GM19099 (cell line): ENCODE results near the gene CD83.

ENCODE experiments used
- POLR2A ChIP-seq: IDR thresholded peaks from 3 replicates; pipeline ENCODE4 v1.6.1; 2011; ENCODE audit warnings: low read depth; ENCODE audit not compliant: insufficient read length; ENCODE audit errors: extremely low read depth

The CD83 gene

DNA sequence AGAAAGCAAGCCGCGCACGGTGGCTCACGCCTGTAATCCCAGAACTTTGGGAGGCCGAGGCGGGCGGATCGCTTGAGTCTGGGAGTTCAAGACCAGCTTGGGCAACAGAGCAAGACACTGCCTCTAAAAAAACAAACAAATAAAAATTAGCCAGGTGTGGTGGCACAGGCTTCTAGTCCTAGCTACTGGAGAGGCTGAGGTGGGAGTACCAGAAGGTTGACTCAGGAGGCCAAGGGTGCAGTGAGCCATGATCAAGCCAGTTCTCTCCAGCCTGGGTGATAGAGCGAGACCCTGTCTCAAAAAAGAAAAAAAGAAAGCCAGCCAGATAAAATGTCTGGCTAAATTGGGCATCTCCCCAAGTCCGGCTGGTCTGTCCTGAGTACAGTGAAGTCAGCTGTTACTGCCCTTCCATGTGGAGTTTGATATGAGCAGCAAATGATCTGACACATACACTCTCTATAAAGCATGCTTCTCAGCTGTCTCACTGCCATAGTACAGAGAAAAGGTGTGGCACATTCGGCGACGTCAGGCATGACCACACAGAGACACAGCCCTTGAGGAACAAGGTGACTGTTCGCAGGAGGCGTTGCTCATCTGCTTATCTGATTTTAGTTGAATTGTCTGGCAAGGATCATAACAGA lies 13.0 kb downstream of the CD83 start:
- no peak for TF ChIP-seq POLR2A

DNA sequence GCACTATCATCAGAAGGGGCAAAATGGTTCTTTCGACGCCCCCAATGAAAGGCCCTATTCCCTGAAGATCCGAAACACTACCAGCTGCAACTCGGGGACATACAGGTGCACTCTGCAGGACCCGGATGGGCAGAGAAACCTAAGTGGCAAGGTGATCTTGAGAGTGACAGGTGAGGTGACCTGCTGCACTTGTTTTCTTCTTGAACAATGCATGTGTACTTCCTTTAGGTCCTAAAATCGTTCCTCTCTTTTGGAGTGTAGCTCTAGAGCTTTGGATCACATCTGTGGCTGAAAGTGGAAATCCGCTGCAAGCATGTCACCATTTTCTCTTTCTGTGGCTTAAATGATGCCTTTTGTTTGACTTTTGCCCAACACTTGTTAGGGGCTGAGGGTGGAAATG lies 14.0 kb downstream of the CD83 start:
- no peak for TF ChIP-seq POLR2A

DNA sequence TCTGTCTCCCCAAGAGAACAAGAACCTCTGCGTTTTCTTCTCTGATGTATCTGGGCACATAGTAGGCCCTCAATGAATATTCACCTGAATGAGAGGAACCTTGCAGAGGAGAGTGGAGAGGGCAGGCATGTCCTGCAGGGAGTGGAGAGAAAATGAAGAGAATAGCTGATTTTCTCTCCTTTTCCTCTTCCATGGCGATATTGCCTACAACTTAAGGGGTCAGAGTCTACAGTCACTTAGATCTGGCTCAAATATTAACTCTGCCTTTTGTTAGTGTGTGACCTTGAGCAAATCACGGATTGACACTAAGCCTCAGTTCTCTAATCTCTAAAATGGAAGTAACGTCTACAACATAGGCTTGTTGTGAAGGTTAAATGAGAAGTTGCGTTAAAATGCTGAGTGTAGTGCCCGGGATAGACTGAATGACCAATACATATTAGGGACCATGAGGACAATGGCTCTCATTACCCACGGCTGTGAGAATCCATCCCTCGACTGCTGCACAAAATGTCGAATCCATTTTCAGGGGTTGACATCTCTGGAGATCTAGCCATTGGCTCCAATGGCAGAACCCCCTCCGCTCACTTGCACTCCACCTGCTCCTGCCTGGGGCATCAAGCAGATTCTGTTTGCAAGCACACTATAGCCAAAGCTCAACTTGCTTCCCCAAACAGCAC lies 14.8 kb downstream of the CD83 start:
- no peak for TF ChIP-seq POLR2A

- TF ChIP-seq POLR2A = no peak
Measured at GRCh38 chr6:14132921-14133275, 15.3 kb downstream of the CD83 start.

DNA sequence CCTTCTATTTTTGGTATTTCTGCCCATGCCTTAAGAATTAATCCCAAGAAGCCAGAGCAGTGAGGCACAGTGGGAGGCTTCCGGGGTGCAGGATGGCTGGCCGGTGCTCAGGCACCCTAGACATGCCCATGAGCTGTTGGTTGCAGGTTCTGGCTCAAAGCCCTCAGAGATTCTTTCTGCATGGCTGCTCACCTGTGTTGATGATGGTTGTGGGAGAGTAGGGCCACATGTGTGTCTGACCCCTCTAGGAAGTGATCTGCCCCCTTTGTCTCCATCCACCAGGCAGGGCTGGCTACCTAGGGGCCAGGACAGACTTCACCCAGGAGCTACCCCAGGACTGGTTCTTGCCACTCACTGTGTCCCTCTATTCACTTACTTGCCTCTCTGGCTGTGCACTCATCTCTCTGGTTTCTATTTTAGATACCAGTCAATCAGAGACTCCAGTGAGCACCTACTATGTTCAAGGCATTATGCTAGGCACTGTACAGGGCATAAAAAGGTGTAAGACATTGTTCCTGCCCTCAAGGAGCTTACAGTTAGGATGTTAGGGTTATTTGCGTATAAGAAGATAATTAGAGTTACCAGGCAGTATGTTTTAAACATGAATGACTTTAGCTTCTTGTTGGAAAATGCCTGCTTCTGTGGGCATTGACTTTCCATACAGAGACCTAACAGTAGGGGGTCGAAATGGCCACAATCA lies 16.8 kb downstream of the CD83 start:
- TF ChIP-seq POLR2A = no peak

DNA sequence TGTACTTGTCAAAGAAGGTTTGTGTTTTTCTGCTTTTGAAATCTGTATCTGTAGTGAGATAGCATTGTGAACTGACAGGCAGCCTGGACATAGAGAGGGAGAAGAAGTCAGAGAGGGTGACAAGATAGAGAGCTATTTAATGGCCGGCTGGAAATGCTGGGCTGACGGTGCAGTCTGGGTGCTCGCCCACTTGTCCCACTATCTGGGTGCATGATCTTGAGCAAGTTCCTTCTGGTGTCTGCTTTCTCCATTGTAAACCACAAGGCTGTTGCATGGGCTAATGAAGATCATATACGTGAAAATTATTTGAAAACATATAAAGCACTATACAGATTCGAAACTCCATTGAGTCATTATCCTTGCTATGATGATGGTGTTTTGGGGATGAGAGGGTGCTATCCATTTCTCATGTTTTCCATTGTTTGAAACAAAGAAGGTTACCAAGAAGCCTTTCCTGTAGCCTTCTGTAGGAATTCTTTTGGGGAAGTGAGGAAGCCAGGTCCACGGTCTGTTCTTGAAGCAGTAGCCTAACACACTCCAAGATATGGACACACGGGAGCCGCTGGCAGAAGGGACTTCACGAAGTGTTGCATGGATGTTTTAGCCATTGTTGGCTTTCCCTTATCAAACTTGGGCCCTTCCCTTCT lies 18.4 kb downstream of the CD83 start:
- no peak for TF ChIP-seq POLR2A

DNA sequence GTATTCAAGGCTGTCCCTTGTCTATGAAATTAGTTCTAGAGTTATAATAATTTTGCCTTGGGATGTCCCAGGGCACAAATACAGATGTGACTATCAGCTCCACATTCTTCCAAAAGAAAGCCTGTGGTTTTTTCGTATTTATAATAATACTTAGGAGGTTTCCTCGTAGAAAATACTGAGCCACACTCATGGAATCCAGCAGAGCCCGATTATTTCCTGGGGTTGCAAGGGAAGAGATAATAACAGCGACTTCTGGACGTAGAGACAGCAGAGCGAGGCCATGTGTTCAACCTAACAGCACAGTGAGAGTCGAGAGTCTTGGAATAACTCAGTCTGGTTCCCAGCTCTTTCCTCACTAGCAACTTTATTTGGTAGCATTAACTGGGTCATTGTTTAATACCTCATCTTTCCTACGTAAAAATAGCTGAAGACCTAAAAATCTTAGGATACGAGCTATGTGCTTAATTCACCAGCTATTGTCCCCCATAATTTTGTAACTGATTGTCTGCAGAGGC lies 21.2 kb downstream of the CD83 start:
- no peak for TF ChIP-seq POLR2A

GRCh38 chr6:14141351-14142062 lies 23.9 kb downstream of the CD83 start:
- no peak for TF ChIP-seq POLR2A

GRCh38 chr6:14142063-14142450 lies 24.5 kb downstream of the CD83 start:
- TF ChIP-seq POLR2A = no peak

DNA sequence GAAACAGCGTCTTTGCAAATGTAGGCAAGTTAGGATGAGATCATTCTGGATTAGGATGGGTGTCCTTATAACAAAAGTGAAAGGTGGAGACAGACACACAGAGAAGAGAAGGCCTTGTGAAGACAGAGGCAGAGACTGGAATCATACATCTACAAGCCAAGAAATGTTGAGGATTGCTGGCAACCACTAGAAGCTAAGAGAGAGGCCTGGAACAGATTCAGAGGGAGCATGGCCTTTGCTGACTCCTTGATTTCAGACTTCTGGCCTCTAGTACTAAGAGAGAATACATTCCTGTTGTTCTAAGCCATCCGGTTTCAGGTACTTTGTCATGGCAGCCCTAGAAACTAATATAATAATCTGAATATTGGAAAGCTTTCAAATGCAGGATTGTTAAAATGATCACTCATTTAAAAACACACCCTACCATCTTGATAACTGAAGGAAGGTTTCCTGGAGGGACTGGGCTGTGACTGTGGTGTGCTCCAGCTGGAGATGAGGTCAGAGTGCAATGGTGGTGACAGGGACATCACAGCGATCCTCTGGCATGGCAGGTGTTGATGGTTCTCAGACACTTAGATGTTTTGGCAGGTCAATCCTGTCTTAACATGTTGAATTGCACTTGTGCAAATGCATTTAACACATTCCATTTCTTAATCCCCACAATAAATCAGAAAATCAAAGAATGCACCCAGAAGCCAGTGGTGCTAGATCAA lies 25.1 kb downstream of the CD83 start:
- no peak for TF ChIP-seq POLR2A

GRCh38 chr6:14143305-14143704 lies 25.7 kb downstream of the CD83 start:
- no peak for TF ChIP-seq POLR2A

DNA sequence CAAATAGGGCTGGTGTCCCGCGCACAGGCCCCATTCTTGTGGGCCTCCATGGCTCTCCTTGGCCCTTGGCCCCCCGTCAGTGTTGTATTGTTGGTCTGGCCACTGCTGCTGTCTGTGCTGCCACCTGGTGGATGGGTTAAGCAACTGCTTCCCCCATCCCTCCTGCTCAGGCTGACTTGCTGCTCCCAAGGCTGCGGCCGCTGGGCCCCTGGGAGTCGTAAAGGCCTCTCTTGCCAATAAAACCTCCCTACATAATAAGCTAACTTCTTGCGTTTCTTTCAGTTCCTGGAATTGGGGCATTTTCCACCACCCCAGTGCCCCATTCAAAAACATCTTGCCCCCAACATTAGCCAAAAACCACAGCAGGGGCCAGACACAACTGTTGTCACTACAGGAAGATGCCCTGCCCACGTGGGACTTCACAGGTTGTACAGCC lies 27.1 kb downstream of the CD83 start:
- no peak for TF ChIP-seq POLR2A

DNA sequence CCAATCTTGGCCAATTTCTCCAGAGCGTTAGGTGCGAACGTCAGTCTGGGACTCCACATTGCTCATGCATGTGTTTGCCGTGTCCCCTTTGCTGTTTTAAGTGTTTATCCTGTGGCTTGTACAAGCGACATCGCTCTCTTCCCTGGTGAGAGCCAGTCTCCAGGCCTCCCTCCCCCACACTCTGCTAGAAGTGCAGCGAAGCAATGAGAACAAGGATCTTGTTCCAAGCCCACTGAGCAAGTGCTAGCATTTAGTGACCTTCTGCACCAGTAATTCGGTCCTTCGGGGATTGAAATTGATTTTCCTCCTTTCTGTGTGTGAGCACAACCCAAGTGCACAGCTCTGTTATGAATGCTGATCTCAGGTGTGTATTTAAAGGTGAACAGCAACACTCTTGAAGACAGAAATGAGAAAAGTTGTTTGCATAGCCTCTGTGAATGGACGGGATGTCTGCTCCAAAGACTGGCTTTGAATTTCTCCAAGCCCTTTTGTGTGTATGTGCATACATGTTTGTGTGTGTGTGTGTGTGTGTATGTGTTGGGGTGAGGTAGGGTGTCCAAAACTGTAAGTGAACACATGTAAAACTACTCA lies 29.0 kb downstream of the CD83 start:
- TF ChIP-seq POLR2A = no peak

- TF ChIP-seq POLR2A = no peak
Measured at GRCh38 chr6:14147891-14148290, 30.3 kb downstream of the CD83 start.
